Dermis blood vessel endothelial cell (primary cell): ENCODE measurements around the gene TYMS. TPM values are rescaled to one million over a fixed set of nuclear protein-coding genes. Genes with fewer than 3 reads are reported as not detected.

Experiments used
- DNase-seq: peaks from one replicate; pipeline ENCODE4 v3.0.0; 2010
- total RNA-seq: library from RNA; depleted of rRNA; stranded (reverse); fragments of >200 nt; gene quantifications from 2 replicates; pipeline ENCODE4 v1.2.3, GENCODE V29; 2014

The TYMS gene
- total RNA-seq, 1 donor from 2014 or later, result 22.6 TPM

DNA sequence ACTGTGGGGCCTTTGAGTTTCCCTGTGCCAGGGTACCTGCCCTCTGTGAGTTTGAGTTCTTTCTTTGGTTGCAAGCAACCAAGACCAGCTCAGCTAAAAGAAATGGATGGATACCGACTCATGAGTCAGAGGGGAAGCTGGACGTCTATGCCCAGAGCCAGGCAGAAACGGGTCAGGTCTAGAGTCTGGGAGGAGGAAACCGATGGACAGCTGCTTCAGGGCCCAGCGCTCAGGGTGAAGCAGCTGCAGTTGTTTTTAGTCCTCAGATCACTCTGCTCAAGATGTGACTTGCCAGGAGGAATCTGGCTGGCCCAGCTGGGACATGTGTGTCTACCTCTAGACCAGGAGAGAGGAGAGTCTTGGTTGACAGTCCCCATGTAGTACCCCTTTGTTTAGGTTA is 10.1 kb upstream of the TYMS start:
- no peak for DNase-seq

DNA sequence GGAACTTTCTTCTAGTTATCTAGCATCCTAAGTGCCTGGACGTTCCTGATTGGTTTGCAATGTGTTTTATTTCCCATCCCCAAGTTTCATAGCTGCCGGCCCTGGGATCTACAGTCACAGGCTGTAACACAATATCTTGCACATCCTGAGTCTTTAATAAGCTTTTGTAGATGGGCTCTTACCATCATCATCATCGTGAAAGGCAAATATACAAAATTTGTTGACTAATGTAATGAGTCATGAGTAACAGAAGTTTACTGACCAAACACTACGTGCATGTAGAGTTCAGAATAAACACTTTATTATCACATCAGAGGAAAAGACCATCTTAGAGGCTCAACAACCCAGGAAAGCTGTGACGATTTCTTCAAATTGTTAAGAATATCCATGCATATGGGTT is 8.1 kb upstream of the TYMS start:
- no peak for DNase-seq

GRCh38 chr18:650428-650858 is 7.0 kb upstream of the TYMS start:
- no peak for DNase-seq

DNA sequence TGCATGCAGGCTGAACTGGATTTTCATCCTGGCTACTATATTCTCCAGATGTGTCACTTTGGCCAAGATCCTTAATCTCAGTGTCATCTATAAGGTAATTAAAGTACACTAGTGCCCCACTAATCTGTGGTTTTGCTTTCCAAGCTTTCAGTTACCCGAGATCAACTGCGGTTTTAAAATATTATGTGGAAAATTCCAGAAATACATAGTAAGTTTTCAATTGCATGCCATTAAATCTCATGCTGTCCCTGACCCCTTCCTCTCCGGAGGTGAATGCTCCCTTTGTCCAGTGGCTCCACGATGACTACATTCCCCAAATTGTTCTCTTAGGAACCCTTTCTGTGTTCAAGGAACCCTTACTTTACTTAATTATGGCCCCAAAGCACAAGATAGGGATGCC is 5.3 kb upstream of the TYMS start:
- no peak for DNase-seq

GRCh38 chr18:653512-653911 is 3.9 kb upstream of the TYMS start:
- no peak for DNase-seq

DNA sequence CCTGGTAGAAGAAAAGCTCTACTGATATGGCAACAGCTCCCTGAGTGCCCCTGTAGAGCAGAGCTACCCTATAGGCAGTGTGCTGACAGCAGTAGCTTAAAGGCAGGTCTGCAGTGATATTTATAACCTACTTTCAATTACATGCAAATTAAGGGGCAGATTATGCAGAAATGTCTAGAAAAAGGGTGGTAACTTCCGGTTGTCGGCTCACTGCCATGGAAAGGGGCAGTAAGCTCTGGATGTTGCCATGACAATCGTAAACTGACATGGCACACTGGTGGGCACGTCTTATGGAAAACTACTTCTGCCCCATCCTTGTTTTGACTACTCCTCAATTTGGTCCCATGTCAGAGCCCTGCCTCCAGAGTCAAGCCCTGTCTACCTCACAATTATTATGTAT is 2.9 kb upstream of the TYMS start:
- DNase-seq, result no peak

GRCh38 chr18:655445-655844 is 2.0 kb upstream of the TYMS start:
- DNase-seq, result no peak

- DNase-seq, result peak; percentile 92
These were observed 821 bp downstream of the TYMS start for GRCh38 chr18:658001-658946.

DNA sequence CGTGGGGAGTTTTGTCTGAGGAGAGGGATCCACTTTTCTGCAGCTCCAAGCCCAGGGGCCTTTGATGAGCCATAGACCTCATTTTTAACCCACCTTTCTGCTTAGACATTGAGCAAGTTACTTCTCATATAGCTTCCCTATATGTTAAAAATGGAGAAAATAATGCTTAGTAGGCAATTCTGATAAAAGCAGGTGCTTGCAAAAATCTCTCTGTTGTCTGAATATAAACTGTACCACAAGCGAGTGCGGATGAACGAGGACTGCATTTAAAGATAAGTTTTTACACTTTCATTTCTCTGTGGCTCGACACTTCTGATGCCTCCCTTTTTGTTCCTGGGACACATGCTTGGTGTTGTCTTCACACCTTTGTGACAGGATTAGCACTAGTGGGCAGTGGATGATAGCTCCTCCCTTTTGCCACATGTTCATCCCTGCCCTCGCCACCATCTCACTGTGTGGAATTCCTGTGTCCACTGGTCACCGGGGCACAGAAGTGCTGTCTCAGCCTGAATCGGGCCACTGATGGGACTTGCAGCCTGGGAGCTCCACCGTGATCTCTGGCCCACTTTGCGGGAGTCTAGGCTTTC is 1.6 kb downstream of the TYMS start:
- DNase-seq, result no peak

DNA sequence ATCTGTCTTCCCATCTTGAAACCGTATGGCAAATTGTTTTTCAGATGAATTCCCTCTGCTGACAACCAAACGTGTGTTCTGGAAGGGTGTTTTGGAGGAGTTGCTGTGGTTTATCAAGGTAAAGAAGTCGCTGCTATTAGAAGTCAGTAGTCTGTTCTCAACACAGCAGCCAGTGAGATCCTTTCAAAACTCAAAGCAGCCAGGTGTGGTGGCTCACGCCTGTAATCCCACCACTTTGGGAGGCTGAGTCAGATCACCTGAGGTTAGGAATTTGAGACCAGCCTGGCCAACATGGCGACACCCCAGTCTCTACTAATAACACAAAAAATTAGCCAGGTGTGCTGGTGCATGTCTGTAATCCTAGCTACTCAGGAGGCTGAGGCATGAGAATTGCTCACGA is 2.1 kb downstream of the TYMS start:
- no peak for DNase-seq

DNA sequence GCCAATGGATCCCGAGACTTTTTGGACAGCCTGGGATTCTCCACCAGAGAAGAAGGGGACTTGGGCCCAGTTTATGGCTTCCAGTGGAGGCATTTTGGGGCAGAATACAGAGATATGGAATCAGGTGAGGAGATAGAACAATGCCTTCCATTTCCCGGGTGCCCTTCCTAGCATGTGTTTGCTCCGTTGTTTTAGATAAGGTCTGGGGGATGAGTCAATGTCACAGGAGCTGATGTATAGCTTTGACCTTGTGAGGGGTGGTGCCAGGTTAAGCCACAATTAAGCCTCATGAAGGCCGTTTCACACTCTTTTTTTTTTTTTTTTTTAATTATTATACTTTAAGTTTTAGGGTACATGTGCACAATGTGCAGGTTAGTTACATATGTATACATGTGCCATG is 4.7 kb downstream of the TYMS start:
- DNase-seq, result no peak

DNA sequence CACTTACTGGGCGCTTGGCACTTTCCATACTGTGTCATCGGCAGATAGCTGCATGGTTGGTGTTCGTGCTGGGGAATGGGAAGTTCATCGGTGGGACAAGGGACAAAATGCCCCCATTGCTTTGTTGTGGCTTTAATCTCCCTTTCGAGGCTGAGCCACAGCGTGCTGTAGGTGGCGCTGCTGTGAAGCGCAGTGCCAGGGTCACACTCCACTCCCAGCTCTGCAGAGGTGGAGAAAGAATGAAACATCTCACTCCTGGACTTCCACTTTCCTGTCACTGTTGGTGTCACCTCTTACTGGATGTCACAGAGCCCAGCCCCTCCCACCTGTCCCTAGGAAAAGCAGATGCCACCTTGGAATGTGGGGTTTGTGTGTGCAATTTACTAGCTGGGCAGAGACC is 8.7 kb downstream of the TYMS start:
- DNase-seq, result peak; percentile 15

- DNase-seq, result no peak
These were observed 9.2 kb downstream of the TYMS start for GRCh38 chr18:666628-667027.

- no peak for DNase-seq
These were observed 10.8 kb downstream of the TYMS start for GRCh38 chr18:668260-668659.

GRCh38 chr18:669077-669476 is 11.6 kb downstream of the TYMS start:
- DNase-seq, result no peak

GRCh38 chr18:670522-670921 is 13.1 kb downstream of the TYMS start:
- no peak for DNase-seq

DNA sequence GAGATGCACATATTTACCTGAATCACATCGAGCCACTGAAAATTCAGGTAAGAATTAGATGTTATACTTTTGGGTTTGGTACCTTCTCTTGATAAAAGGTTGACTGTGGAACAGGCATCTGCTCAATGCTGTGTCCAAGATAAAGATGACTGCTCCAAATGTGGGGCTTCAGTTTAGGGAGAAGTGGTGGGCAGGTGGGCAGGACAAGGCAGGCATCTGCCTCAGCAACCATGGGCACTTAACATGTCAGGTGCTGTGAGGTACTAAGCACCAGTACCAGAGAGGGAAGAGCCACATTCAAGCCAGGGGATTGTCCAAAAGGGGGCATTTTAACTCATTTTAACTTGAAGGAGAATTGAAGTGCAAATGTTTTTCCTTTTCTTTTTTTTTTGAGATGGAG is 14.0 kb downstream of the TYMS start:
- no peak for DNase-seq

DNA sequence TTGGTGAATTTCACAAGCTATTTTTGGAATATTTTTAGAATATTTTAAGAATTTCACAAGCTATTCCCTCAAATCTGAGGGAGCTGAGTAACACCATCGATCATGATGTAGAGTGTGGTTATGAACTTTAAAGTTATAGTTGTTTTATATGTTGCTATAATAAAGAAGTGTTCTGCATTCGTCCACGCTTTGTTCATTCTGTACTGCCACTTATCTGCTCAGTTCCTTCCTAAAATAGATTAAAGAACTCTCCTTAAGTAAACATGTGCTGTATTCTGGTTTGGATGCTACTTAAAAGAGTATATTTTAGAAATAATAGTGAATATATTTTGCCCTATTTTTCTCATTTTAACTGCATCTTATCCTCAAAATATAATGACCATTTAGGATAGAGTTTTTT is 15.9 kb downstream of the TYMS start:
- DNase-seq, result no peak

DNA sequence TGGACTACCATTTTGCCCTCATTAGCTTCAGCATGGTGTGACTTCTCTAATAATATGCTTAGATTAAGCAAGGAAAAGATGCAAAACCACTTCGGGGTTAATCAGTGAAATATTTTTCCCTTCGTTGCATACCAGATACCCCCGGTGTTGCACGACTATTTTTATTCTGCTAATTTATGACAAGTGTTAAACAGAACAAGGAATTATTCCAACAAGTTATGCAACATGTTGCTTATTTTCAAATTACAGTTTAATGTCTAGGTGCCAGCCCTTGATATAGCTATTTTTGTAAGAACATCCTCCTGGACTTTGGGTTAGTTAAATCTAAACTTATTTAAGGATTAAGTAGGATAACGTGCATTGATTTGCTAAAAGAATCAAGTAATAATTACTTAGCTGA is 16.3 kb downstream of the TYMS start:
- DNase-seq, result no peak

DNA sequence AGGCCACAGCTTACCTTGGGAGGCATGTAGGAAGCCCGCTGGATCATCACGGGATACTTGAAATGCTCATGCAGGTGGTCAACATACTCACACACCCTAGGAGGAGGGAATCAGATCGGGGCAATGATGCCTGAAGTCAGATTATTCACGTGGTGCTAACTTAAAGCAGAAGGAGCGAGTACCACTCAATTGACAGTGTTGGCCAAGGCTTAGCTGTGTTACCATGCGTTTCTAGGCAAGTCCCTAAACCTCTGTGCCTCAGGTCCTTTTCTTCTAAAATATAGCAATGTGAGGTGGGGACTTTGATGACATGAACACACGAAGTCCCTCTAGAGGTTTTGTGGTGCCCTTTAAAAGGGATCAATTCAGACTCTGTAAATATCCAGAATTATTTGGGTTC is 17.9 kb downstream of the TYMS start:
- DNase-seq, result no peak

DNA sequence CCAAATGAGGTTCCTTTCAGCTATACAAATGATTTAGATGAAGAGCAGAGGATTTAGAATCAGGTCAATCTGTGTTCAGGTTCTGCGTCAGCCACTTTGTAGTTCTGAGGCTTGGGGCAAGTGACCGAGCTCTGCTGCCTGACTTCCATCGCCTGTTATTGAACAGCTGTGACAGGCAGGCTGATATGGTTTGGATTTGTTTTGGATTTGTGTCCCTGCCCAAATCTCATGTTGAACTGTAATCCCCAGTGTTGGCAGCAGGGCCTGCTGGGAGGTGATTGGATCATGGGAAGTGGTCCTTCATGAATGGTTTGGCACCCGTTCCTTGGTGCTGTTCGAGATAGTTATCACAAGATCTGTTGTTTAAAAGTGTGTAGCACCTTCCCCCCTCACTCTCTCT is 18.6 kb downstream of the TYMS start:
- no peak for DNase-seq

DNA sequence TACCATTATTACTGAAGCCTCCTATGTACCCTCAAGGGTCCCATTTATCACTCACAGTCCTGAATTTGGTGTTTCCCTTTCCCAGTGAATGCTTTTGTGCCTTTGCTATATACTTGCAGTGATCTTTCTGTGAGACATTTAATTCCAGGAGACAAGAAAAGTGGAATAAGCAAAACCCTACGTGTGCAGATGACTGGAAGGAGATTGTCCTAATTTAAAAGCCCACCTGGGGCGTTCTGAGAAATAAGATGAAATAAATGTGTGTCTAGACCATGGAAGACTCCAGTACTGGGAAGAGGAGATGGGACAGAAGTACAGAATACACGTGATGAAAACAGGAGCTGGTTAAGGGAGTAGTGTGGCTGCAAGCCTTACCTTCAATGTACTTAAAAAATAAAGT is 19.3 kb downstream of the TYMS start:
- no peak for DNase-seq

GRCh38 chr18:677145-677544 is 19.7 kb downstream of the TYMS start:
- DNase-seq, result no peak

GRCh38 chr18:677951-678381 is 20.5 kb downstream of the TYMS start:
- DNase-seq, result peak; percentile 50
